CD4-positive, CD25-positive, alpha-beta regulatory T cell (primary cell): ENCODE measurements around the gene ATP5PF. TPM values are rescaled to one million over a fixed set of nuclear protein-coding genes. Genes with fewer than 3 reads are reported as not detected.

Source experiments
- ATAC-seq, 2 donors: fragments of 150-1000 bp; cut with Tn5 transposase; one replicate each; pipeline ENCODE4 v1.10.0; 2021; ENCODE audit warnings: low read depth in 2 of 2, moderate number of reproducible peaks in 2 of 2, moderate library complexity in 1 of 2
- DNase-seq, 3 donors: peaks; one replicate each; pipeline versions ENCODE4 v3.0.0 to v3.0.0-alpha.2; 2012 to 2022; ENCODE audit warnings: mixed read lengths in 1 of 3
- H3K27ac ChIP-seq: one replicate; pipeline ENCODE4 v1.7.0; 2013; ENCODE audit warnings: mild to moderate bottlenecking, low read length; ENCODE audit not compliant: insufficient read depth, poor library complexity, severe bottlenecking
- H3K27me3 ChIP-seq: one replicate; pipeline ENCODE4 v1.7.0; 2013; ENCODE audit warnings: low read length; ENCODE audit not compliant: control insufficient read depth, insufficient read depth
- H3K36me3 ChIP-seq: one replicate; pipeline ENCODE4 v1.7.0; 2013; ENCODE audit warnings: mild to moderate bottlenecking, low read length, moderate library complexity; ENCODE audit not compliant: control insufficient read depth, insufficient read depth
- H3K4me1 ChIP-seq: 2 replicates; pipeline ENCODE4 v1.7.0; 2013; ENCODE audit warnings: mild to moderate bottlenecking, low read length; ENCODE audit not compliant: insufficient read depth, control insufficient read depth, poor library complexity, severe bottlenecking
- H3K4me3 ChIP-seq: one replicate; pipeline ENCODE4 v1.7.0; 2013; ENCODE audit warnings: low read depth, mild to moderate bottlenecking, low read length, moderate library complexity
- H3K9me3 ChIP-seq, 2 experiments: 1 replicate in 1 of 2; 2 replicates in 1 of 2; pipeline ENCODE4 v1.7.0; 2013; ENCODE audit warnings: low read length in 2 of 2, mild to moderate bottlenecking in 1 of 2, moderate library complexity in 1 of 2; ENCODE audit not compliant: control insufficient read depth in 2 of 2
- H3K27ac Mint-ChIP-seq, 3 donors: one replicate each; pipeline ENCODE4 v1.8.0; 2020 to 2022; ENCODE audit warnings: mild to moderate bottlenecking in 3 of 3, mixed read lengths in 3 of 3, moderate library complexity in 2 of 3
- H3K27me3 Mint-ChIP-seq: one replicate; pipeline ENCODE4 v1.8.0; 2022; ENCODE audit warnings: mild to moderate bottlenecking, mixed read lengths
- H3K36me3 Mint-ChIP-seq: one replicate; pipeline ENCODE4 v1.8.0; 2020; ENCODE audit warnings: mixed read lengths
- H3K4me1 Mint-ChIP-seq, 4 donors: one replicate each; pipeline ENCODE4 v1.8.0; 2020 to 2022; ENCODE audit warnings: mixed read lengths in 4 of 4, mild to moderate bottlenecking in 1 of 4
- H3K4me3 Mint-ChIP-seq, 4 donors: one replicate each; pipeline ENCODE4 v1.8.0; 2020 to 2022; ENCODE audit warnings: mild to moderate bottlenecking in 4 of 4, mixed read lengths in 4 of 4, moderate library complexity in 3 of 4
- H3K9me3 Mint-ChIP-seq, 7 donors: one replicate each; pipeline ENCODE4 v1.8.0; 2020 to 2022; ENCODE audit warnings: mixed read lengths in 7 of 7, mild to moderate bottlenecking in 3 of 7, moderate library complexity in 2 of 7
- polyA plus RNA-seq, 4 donors: library from polyadenylated mRNA; unstranded; fragments of 300-500 nt; fragmentation: Illumina TruSeq; gene quantifications; one replicate each; pipeline ENCODE4 v1.2.3, GENCODE V29; 2021
- total RNA-seq: library from RNA; stranded (reverse); gene quantifications from one replicate; pipeline ENCODE4 v1.2.3, GENCODE V29; 2022

The ATP5PF gene
- total and polyA plus RNA-seq, 5 donors from 2014 or later: 36.1 to 375 (median 330) TPM

DNA sequence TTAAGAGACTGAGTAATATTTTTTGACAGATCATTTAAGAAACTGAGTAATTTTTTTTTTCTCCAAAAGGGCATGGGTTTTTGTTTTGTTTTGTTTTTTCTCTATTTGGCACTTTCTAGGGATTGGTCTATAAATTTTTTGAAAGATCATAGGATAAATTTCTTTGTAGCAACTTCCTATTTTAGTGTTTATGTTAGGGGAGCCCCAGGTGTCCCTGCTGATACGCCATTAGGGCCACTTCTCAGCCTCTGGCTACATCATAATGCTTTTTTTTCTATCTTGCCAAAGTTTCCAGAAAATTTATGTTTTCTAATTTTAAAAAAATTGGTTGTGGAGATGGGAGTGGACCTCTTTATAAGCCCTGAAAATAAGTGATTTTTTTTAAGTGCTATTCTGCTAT lies 2.7 kb upstream of the ATP5PF start:
- peak overlapping the region; percentile 12 to 99 (median 97) for H3K4me3 Mint-ChIP-seq
- H3K36me3 ChIP-seq: no peaks in the 10 kb centered on the region
- H3K4me3 ChIP-seq: no peak overlapping the region
- H3K4me1 ChIP-seq: peaks cover 35% of the 10 kb centered on the region
- no peak for ATAC-seq
- no peaks in the 10 kb centered on the region for H3K9me3 ChIP-seq
- H3K36me3 Mint-ChIP-seq: peaks cover 11% of the 10 kb centered on the region
- no peaks in the 10 kb centered on the region for H3K27me3 ChIP-seq
- H3K27ac Mint-ChIP-seq: peak overlapping the region; percentile 6 to 36 (median 26)
- no peak for DNase-seq
- H3K27ac ChIP-seq: no peak overlapping the region
- peaks cover 0 to 1% (median 0%) of the 10 kb centered on the region in 7 donors for H3K9me3 Mint-ChIP-seq
- no peaks in the 10 kb centered on the region for H3K27me3 Mint-ChIP-seq
- H3K4me1 Mint-ChIP-seq: peaks cover 28 to 72% (median 49%) of the 10 kb centered on the region in 4 donors

DNA sequence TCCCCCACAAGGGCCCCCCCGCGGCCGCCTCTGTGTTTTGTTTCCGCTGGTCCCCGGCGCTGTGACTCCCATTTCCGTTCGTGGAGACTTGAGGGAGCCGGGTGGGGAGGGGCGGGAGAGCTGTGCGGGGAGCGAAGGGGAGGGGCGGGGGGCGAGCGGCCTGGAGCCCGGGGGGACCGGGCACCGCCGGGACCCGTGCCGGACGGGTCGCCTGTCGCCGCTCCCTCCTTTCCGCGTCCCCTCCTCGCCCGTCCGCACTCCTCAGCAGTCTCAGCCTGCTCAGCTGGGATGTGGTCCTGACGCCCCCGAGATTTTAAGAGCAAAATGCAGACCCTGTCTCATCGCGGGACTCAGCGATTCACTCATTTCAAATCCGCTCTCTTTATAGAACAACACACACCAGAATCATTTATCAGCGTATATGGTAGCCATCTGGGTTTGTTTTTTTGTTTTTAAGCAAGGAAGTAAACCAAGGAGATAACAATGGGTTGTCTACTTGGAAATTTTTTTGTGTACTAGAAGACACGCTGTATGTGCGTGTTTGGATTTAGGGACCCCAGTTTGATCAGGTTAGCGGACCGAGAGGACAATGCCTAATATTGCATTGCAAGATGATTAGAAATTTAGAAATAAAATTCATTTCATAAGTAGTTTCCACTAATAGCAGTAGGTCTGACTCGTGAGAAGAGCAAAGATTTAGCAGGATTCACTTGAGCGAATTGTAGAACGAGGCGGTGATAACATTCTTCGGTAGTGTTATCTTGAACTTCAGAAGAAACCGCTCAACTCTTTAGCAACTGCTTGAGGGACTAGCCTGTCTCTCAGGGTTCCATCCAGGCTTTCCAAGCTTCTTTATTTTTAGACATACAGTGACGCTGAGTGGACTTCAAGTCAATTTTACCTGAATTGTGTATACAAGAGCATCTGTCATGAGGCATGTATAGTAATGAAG lies 1.2 kb upstream of the ATP5PF start:
- Mint-ChIP-seq H3K36me3 (peaks cover 5% of the 10 kb centered on the region), H3K4me3 (peak overlapping the region; percentile 96 to 100 (median 98)), H3K27ac (peak overlapping the region; percentile 96 to 100 (median 98)), H3K4me1 (peaks cover 23 to 73% (median 44%) of the 10 kb centered on the region in 4 donors), H3K9me3 (peaks cover 0 to 1% (median 0%) of the 10 kb centered on the region in 7 donors), H3K27me3 (no peaks in the 10 kb centered on the region)
- peak overlapping the region; percentile 94 for H3K27ac ChIP-seq
- peak overlapping the region; percentile 89 for H3K4me3 ChIP-seq
- ATAC-seq (no peak), DNase-seq (peak; percentile 22 to 85 (median 65))
- no peaks in the 10 kb centered on the region for H3K27me3 ChIP-seq
- no peaks in the 10 kb centered on the region for H3K36me3 ChIP-seq
- H3K9me3 ChIP-seq: no peaks in the 10 kb centered on the region
- H3K4me1 ChIP-seq: peaks cover 36% of the 10 kb centered on the region

- Histone ChIP-seq H3K4me3 (peak overlapping the region; percentile 93), H3K9me3 (no peaks in the 10 kb centered on the region), H3K4me1 (peaks cover 36% of the 10 kb centered on the region), H3K27me3 (no peaks in the 10 kb centered on the region), H3K36me3 (peaks cover 7% of the 10 kb centered on the region), H3K27ac (peak overlapping the region; percentile 94)
- peaks cover 5% of the 10 kb centered on the region for H3K36me3 Mint-ChIP-seq
- no peaks in the 10 kb centered on the region for H3K27me3 Mint-ChIP-seq
- DNase-seq: no peak
- ATAC-seq: no peak
- peak overlapping the region; percentile 97 to 100 (median 100) for H3K4me3 Mint-ChIP-seq
- peak overlapping the region; percentile 98 to 100 (median 100) for H3K27ac Mint-ChIP-seq
- H3K9me3 Mint-ChIP-seq: peaks cover 0 to 1% (median 0%) of the 10 kb centered on the region in 7 donors
- peaks cover 19 to 70% (median 45%) of the 10 kb centered on the region in 4 donors for H3K4me1 Mint-ChIP-seq
Measured at GRCh38 chr21:25734654-25734903, 125 bp downstream of the ATP5PF start.

GRCh38 chr21:25733859-25734653 lies 648 bp downstream of the ATP5PF start:
- DNase-seq (peak; percentile 4 to 40 (median 6)), ATAC-seq (no peak)
- H3K4me3 Mint-ChIP-seq: peak overlapping the region; percentile 97 to 100 (median 100)
- Histone ChIP-seq H3K4me1 (peaks cover 36% of the 10 kb centered on the region), H3K9me3 (no peaks in the 10 kb centered on the region), H3K4me3 (peak overlapping the region; percentile 93), H3K27ac (peak overlapping the region; percentile 94), H3K27me3 (no peaks in the 10 kb centered on the region), H3K36me3 (peaks cover 13% of the 10 kb centered on the region)
- peak overlapping the region; percentile 98 to 100 (median 100) for H3K27ac Mint-ChIP-seq
- H3K9me3 Mint-ChIP-seq: peaks cover 0 to 1% (median 0%) of the 10 kb centered on the region in 7 donors
- H3K36me3 Mint-ChIP-seq: peaks cover 10% of the 10 kb centered on the region
- peaks cover 15 to 65% (median 41%) of the 10 kb centered on the region in 4 donors for H3K4me1 Mint-ChIP-seq
- no peaks in the 10 kb centered on the region for H3K27me3 Mint-ChIP-seq

GRCh38 chr21:25732091-25732760 lies 2.5 kb downstream of the ATP5PF start:
- DNase-seq (no peak), ATAC-seq (no peak)
- Mint-ChIP-seq H3K4me1 (peaks cover 15 to 52% (median 37%) of the 10 kb centered on the region in 4 donors), H3K27me3 (no peaks in the 10 kb centered on the region), H3K27ac (no peak overlapping the region), H3K4me3 (peak overlapping the region in 2 of 4 donors; percentile 30 to 31), H3K9me3 (peaks cover 0 to 1% (median 0%) of the 10 kb centered on the region in 7 donors), H3K36me3 (peaks cover 17% of the 10 kb centered on the region)
- no peaks in the 10 kb centered on the region for H3K9me3 ChIP-seq
- no peak overlapping the region for H3K4me3 ChIP-seq
- peaks cover 31% of the 10 kb centered on the region for H3K36me3 ChIP-seq
- H3K4me1 ChIP-seq: peaks cover 32% of the 10 kb centered on the region
- no peaks in the 10 kb centered on the region for H3K27me3 ChIP-seq
- no peak overlapping the region for H3K27ac ChIP-seq

- no peaks in the 10 kb centered on the region for H3K4me1 ChIP-seq
- H3K27ac Mint-ChIP-seq: no peak overlapping the region
- H3K4me3 ChIP-seq: no peak overlapping the region
- H3K27me3 Mint-ChIP-seq: no peaks in the 10 kb centered on the region
- no peak overlapping the region for H3K4me3 Mint-ChIP-seq
- H3K36me3 Mint-ChIP-seq: peaks cover 51% of the 10 kb centered on the region
- H3K27me3 ChIP-seq: no peaks in the 10 kb centered on the region
- no peak overlapping the region for H3K27ac ChIP-seq
- ATAC-seq: no peak
- H3K4me1 Mint-ChIP-seq: peaks cover 0 to 9% (median 6%) of the 10 kb centered on the region in 4 donors
- no peak for DNase-seq
- peaks cover 58% of the 10 kb centered on the region for H3K36me3 ChIP-seq
- no peaks in the 10 kb centered on the region for H3K9me3 Mint-ChIP-seq
- no peaks in the 10 kb centered on the region for H3K9me3 ChIP-seq
Measured at GRCh38 chr21:25722631-25723030, 12.1 kb downstream of the ATP5PF start.

DNA sequence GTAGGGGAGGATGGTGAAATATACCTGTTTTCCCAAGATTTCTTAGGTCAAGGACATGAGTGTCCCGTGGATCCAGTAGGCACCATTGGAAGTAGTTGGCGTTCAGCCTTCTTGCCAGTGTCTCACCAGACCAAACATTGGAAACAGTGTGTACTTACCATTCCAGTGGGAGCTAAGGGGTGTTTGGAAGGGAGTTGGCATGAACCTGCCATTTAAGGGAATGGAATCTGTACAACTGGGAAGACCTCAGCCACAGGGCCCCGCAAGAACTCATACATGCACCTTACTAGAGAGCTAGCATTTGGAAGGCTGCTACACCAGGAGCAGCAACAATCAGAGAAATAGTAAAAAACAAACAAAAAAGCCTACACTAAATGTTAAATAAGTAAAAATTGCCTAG lies 12.7 kb downstream of the ATP5PF start:
- Histone ChIP-seq H3K4me3 (no peak overlapping the region), H3K4me1 (no peaks in the 10 kb centered on the region), H3K9me3 (no peaks in the 10 kb centered on the region), H3K36me3 (peaks cover 51% of the 10 kb centered on the region), H3K27me3 (no peaks in the 10 kb centered on the region), H3K27ac (no peak overlapping the region)
- DNase-seq (no peak), ATAC-seq (no peak)
- H3K4me1 Mint-ChIP-seq: peaks cover 0 to 7% (median 6%) of the 10 kb centered on the region in 4 donors
- no peak overlapping the region for H3K27ac Mint-ChIP-seq
- no peak overlapping the region for H3K4me3 Mint-ChIP-seq
- H3K9me3 Mint-ChIP-seq: no peaks in the 10 kb centered on the region
- H3K27me3 Mint-ChIP-seq: no peaks in the 10 kb centered on the region
- H3K36me3 Mint-ChIP-seq: peaks cover 48% of the 10 kb centered on the region
